HG03342 (cell line): ENCODE results near the gene CSMD2.

Source experiments
- ATAC-seq: cut with Tn5 transposase; IDR thresholded peaks from one replicate; pipeline ENCODE4 v1.9.1; 2021; ENCODE audit warnings: mild to moderate bottlenecking, moderate library complexity; ENCODE audit not compliant: unreplicated experiment

Gene CSMD2

GRCh38 chr1:33872275-33872674, 292.8 kb downstream of the CSMD2 start:
- ATAC-seq = no peak

DNA sequence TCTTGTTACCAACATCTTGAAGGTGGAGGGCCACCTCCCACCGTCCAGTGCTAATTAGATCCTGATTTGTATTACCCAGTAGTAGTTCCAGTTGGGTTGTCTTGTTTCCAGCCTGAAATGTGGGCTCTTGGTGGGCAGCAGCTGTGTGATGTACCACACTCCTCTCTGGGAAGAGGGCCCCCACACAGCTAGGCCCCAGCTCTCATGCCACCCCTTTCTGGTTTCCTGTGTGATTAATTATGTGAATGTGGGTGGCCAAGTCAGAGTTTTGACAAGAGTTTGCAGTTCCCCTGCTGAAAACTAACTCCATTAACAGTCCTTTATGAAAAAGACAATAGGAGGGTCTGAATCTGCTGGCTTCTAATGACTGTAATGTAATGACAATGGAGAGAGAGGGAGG, 297.3 kb downstream of the CSMD2 start:
- no peak for ATAC-seq

DNA sequence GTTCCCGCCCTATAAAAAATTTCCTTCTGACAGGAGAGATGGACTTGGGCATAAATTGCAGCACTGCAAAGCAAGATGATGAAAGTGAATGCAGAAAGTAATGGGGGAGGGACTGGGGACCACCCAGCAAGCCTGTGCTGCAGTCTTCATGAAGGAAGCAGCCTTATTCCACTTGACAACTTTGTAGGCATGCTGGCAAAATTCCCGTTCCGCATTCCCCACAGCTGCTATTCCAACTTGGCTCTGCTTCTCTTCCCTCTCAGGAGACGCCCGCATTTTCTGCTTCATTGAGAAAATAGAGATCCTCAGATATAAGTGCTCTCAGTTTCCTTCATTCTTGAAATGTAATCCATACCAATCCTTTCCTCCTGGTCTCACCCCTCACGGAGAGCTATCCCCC, 298.7 kb downstream of the CSMD2 start:
- no peak for ATAC-seq

GRCh38 chr1:33864460-33865389, 300.3 kb downstream of the CSMD2 start:
- ATAC-seq = no peak

- ATAC-seq = no peak
Measured at GRCh38 chr1:33863779-33864178, 301.3 kb downstream of the CSMD2 start, which contains the start of gene HMGB4. Gene HMGB4 (plus strand): TSS chr1:33864079. CDS start chr1:33864192, 113 bp downstream.

GRCh38 chr1:33860671-33861070, 304.4 kb downstream of the CSMD2 start:
- no peak for ATAC-seq

- ATAC-seq = no peak
Measured at GRCh38 chr1:33854091-33854490, 310.9 kb downstream of the CSMD2 start.

DNA sequence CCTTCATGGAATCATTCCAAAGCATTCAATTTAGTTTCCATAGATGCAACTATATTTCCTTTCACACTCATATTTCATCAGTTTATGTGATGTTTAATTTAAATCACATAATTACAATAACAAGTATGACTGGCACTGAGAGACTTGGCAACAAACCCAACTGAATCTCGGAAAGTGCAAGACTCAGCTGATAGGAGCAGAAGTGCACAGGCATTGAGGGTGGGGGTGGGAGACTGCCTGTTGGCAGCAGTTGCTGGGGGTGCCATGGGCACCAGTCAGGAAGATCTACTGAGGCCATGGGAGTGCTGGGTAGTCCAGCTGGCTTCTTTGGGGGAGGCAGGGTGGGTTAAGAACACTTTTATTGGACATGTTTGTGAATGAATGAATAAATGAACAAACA, 311.6 kb downstream of the CSMD2 start:
- ATAC-seq = no peak

- no peak for ATAC-seq
Measured at GRCh38 chr1:33852711-33853110, 312.3 kb downstream of the CSMD2 start.

- no peak for ATAC-seq
Measured at GRCh38 chr1:33850481-33850880, 314.5 kb downstream of the CSMD2 start.

GRCh38 chr1:33849211-33849610, 315.8 kb downstream of the CSMD2 start:
- ATAC-seq = no peak

- ATAC-seq = no peak
Measured at GRCh38 chr1:33848205-33848937, 316.7 kb downstream of the CSMD2 start.

DNA sequence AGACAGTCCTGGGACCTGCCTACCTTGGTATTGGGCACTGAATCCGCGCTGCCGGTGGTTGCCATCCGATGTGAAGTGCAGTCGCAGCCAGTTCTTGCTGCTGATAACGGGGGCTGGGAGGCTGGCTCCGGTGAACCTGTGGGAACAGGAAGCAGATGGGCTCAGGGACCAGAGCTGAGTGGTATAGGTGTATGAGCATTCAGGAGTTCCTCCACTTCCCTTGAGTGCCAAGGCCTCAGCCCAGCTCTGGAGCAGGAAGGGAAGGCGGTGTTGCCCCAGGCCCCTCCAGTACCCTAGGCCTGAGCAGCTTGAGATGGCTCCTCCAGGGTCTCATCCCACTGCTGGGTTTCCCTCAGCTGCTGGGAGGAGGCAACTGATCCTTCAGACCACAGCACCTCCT, 318.2 kb downstream of the CSMD2 start:
- ATAC-seq = no peak

DNA sequence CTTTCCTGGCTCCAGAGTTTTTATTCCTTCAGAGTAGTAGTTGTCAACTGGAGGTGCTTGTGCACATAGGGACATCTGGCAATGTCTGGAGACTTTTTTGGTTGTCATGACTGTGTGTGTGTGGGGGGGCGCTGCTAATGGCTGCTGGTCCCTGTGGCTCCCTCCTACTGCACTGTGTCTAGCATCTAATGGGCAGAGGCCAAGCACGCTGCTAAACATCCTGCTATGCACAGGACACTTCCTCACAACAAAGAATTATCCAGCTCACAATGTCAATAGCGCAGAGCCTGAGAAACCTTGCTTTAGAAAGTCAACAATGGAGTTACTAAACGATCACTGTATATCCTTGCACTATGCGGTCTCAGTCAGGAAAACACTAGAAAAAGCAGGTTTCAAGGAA, 320.9 kb downstream of the CSMD2 start:
- ATAC-seq = no peak

DNA sequence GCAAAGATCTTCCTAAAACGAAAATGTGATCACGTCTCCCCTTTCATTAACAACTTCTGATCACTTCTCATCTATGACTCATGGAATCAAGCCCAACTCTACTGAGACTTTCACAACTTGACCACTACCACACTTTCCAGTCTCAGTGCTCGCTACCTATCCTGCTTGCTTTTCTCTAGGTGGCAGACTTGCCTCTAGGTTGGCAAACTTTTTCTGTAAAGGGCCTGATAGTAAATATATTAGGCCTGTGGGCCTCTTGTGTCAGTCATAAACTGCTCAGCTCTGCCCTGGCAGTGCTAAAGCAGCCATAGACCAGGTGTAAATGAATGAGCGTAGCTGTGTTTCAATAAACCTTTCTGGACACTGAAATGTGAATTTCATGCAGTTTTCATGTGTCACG, 322.7 kb downstream of the CSMD2 start:
- ATAC-seq = no peak

DNA sequence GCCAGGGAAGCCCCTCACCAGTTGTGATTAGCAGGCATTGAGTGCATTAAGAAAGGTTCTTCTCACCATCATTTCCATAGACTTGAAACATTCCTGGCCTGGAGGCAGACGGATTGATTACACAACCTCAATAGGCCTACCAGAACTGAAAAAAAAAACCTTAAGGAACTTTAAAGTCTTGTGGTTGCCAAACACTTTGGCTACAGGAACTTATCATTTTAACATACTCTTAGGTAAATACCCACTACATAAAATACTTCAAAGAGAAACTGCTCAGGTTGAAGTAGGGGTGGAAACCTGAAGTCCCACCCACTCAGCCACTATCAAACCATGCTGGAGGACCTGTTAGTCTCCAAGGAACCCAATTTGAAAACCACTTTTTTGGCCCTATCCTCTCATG, 323.5 kb downstream of the CSMD2 start:
- ATAC-seq = no peak

GRCh38 chr1:33837635-33838034, 327.4 kb downstream of the CSMD2 start:
- ATAC-seq = no peak

DNA sequence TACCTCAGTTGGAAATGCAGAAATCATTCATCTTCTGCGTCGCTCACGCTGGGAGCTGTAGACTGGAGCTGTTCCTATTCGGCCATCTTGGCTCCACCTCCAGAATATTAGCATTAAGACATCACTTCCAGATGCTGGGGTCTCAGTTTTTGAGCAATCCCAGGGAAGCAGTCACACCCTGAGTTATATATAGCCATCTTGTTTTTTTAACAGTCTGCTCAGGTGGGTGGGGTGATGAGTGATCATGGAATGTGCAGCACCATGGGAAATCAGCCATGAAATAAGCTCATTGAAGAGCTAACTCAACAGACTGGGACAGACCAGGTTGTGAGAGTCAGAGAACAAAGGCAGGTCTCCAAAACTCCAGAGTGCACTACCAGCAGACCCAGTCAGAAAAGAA, 328.1 kb downstream of the CSMD2 start:
- ATAC-seq = no peak

GRCh38 chr1:33828654-33829053, 336.4 kb downstream of the CSMD2 start:
- no peak for ATAC-seq

GRCh38 chr1:33828059-33828458, 337.0 kb downstream of the CSMD2 start:
- ATAC-seq = no peak

GRCh38 chr1:33826711-33827110, 338.3 kb downstream of the CSMD2 start:
- no peak for ATAC-seq

DNA sequence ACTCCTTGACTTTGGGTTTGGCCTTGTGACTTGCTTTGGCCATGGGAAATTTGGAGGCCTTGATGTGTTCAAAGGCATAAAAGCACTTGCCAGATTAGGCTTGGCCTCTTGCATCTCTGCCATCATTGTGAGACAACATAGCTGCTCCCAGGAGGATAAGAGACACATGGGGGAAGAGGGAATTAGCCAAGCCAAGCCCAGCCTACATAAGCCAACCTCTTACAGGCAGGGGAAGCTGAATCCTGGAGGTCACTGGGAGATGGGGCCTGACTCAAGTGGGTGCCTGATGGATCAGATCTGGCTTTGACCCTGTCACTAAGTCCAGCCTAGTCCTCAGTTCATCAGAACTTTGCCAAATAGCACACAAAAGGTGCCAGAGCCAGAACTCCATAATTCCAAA, 338.7 kb downstream of the CSMD2 start:
- ATAC-seq = no peak
